Activated T-cell treated with anti-CD3 and anti-CD28 coated beads, Interleukin-2, amount 50 U/mL, for 48 hours (primary cell): ENCODE results near the gene MAPK11.
A peak's percentile ranks its signal among the peaks of the same experiment; 100 is the strongest.

Source experiments
- DNase-seq, 2 experiments: peaks; one replicate each; pipeline ENCODE4 v3.0.0-alpha.2; 2020

Gene MAPK11

DNA sequence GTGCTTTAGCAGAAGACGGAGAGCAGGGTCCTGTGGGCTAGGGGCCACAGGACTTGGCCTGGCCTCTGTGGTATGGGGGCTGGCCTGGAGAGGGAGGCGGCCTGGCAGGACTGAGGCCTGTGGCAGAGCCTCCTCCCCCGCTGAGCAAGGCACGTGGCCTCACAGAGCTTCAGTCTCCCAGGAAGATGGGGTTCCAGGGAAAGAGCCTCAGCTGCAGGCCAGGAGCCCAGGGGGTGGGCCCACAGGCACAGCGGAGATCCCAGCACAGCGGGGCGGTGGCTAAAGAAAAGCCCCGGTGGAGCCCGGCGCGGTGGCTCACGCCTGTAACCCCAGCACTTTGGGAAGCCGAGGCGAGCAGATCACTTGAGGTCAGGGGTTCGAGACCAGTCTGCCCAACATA is 10.9 kb downstream of the MAPK11 start:
- DNase-seq = no peak

- no peak for DNase-seq
These were observed 11.6 kb downstream of the MAPK11 start for GRCh38 chr22:50258361-50259292.

DNA sequence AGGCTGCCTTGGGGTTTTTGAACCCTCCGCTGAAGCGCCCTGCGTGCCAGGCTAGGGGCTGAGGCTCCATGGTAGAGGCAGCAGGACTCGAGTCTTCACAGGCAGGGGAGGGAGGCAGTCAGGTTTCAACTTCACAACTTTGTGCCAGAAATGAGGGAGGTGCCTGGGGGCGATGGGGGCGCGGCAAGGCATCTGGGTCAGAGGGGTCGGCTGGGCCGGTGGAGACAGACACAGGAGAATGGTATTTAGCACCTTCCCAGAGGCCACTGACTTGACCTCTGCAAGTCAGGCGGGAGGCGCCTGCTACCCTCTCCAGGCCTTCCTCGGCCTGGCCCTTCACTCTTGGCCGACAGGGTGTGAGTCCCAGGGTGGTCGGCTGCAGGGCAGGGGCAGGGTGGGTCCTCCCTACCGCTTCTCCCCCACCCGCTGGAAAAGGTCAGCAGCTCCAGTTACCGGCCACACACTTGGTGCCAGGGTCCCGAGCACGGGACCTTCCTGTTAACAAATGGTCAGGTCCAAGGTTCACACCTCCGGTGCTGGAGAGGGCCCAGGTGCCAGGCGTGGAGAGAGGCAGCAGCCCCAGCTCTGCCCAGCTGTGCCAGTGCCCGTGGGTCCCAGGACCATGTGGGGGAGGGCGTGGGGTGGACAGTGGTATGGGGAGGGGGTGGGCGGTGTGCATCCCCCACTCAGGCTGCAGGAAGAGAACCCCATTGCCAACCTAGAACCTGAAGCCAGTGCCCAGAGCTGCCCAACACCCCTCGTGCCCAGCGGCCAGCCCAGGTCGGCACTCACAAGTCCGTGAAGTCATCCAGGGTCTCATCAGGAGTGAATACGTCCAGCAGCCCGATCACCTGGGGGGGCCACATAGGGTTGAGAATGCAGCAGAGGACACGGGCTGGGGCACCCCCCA is 12.5 kb downstream of the MAPK11 start:
- no peak for DNase-seq

DNA sequence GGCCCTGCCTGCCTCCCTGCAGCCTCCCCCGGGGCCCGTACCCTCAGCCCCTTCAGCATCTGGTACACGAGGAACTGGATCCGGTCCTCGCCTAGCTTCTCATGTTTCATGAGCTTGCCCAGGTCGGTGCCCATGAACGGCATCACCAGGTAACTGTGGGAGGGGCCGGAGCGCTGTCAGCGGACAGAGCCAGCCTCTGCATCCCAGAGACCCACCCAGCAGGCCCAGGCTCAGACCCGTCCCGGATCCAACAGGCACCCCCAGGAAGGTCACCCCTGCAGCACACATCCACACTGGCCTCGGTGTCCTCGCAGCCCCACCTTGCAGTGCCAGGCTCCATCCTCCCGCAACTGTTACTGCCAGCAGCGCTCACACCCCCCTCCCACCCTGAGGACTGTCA is 13.1 kb downstream of the MAPK11 start:
- DNase-seq = no peak

- DNase-seq = no peak
These were observed 13.8 kb downstream of the MAPK11 start for GRCh38 chr22:50256258-50256862.

GRCh38 chr22:50255607-50256006 is 14.6 kb downstream of the MAPK11 start:
- DNase-seq = no peak

DNA sequence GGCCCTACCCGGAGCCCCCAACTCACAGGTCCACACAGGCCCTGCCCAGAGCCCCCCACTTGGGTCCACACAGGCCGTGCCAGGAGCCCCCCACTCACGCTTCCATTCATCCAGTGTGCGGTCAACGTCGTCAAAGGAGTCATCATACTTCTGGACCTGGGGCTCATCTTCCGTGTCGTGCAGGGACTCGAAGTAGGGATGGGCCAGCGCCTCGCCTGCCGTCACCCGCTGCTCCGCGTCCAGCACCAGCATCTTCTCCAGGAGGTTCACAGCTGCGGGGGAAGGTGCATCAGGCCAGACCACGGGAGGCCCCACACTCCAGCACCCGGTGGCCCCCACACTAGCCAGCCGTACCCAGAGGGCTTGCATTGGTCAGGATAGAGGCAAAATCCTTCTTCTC is 15.1 kb downstream of the MAPK11 start:
- no peak for DNase-seq

DNA sequence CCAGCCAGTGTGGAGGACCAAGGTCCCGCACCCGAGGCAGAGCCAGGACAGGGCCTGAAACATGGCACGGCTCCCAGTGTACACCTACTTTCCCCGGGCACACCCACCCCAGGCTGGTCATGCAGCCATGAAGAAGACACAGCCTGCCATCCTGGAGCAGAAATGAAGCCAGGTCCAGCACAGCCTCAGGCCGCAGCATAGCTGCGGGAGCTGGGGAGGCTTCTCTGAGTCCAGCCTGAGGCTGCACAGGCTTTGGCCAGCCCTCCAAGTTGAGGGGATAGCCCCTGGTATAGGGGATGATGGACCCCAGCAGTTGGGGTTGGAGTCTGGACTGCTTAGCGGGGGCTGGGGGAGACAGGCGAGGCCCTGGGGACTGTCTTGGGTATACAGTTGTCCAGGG is 16.2 kb downstream of the MAPK11 start:
- DNase-seq = no peak

GRCh38 chr22:50253046-50253915 is 16.9 kb downstream of the MAPK11 start:
- DNase-seq = no peak

- DNase-seq = peak; percentile 80 to 81
These were observed 17.8 kb downstream of the MAPK11 start for GRCh38 chr22:50252082-50253045.

- no peak for DNase-seq
These were observed 18.6 kb downstream of the MAPK11 start for GRCh38 chr22:50251477-50252081.

DNA sequence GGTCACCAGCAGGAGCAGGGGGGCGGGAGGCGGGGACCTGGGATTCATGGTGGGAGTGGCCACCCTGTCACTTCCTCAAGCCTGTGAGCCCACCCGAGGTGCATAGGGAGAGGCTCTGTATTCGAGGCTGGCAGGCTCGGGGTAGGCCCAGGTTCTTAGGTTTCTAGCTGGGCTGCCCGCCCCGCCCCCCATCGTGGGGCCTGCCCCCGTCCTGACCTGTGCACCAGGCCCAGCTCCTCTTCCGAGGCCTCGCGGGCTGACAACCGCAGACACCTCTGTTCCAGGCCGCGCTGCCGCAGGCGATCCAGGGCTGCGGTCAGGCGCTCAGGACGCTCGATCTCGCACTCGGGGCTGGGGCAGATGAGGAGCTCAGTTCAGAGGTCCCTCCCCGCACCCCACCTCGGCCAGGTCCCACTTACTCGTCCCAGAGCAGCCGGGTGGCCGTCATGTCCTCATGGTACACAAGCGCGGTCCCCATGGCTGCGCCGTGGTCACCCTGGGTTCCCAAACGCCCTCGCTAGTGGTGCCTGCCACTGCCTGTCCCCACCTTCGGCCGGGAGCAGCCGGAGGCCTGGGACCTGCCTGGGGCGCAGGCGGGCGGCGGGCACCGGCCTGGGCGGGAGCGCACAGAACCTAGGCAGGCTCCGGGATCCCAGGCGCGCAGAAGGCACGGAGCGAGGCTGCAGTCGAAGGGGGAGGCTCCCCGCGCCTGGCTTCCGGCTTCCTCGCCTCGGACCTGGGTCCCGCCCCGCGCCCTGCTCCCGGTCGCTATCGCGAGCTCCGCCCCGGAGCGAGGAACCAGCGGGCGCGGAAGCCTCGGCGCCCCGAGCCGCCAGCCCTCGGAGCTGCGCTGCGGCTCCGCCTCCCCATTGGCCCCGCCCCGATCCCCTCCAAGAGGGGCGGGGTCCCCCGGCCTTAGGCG is 19.4 kb downstream of the MAPK11 start, which contains the start of gene HDAC10:
Gene HDAC10, minus strand, starts transcription at position 711 of the 922 bp plus-strand sequence. Its CDS starts 233 bp downstream, at position 478.
- DNase-seq = peak; percentile 86 to 91

DNA sequence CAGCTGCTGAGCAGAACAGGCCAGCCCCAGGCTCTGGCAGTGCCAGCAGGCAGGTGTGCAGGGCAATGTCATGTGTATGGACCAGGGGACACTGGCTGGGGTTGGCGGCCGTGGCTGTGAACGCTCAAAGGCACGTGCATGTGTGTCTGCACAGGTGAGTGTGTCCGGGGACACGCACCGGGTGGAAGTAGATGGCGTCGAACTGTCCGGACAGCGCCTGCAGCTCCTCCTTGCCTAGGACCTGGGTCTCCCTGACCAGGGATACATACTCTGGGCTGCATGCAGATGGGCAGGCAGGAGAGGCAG is 20.0 kb downstream of the MAPK11 start:
- DNase-seq = no peak

GRCh38 chr22:50249341-50250248 is 20.6 kb downstream of the MAPK11 start:
- no peak for DNase-seq

- DNase-seq = no peak
These were observed 21.7 kb downstream of the MAPK11 start for GRCh38 chr22:50248196-50249081.

GRCh38 chr22:50247748-50248147 is 22.4 kb downstream of the MAPK11 start:
- DNase-seq = peak; percentile 54 to 60
